Stimulated activated CD4-positive, alpha-beta T cell treated with anti-CD3 and anti-CD28 coated beads, Interleukin-15, amount 100 ng/mL, for 24 hours (primary cell): ENCODE results near the gene RTKN.
"Not testable (repeated sequence)": the region's sequence is repeated elsewhere in the genome, so short reads cannot be mapped to it uniquely, and the experiment has no call there.

ENCODE experiments used
- DNase-seq: peaks from one replicate; pipeline ENCODE4 v3.0.0-alpha.2; 2020

RTKN gene

GRCh38 chr2:74436848-74437695, 4.7 kb downstream of the RTKN start:
- no peak for DNase-seq

- no peak for DNase-seq
Measured at GRCh38 chr2:74436111-74436805, 5.5 kb downstream of the RTKN start.

- DNase-seq, result no peak
Measured at GRCh38 chr2:74430502-74430901, 11.2 kb downstream of the RTKN start.

GRCh38 chr2:74429487-74430451, 12.0 kb downstream of the RTKN start:
- DNase-seq, result no peak

GRCh38 chr2:74428675-74429074, 13.1 kb downstream of the RTKN start:
- no peak for DNase-seq

- no peak for DNase-seq
Measured at GRCh38 chr2:74427551-74427950, 14.2 kb downstream of the RTKN start.

- DNase-seq, result no peak
Measured at GRCh38 chr2:74426181-74426758, 15.5 kb downstream of the RTKN start.

- DNase-seq, result no peak
Measured at GRCh38 chr2:74425523-74425922, 16.2 kb downstream of the RTKN start.

GRCh38 chr2:74424995-74425406, 16.7 kb downstream of the RTKN start:
- no peak for DNase-seq

- DNase-seq, result no peak
Measured at GRCh38 chr2:74424139-74424992, 17.4 kb downstream of the RTKN start.

- DNase-seq, result no peak
Measured at GRCh38 chr2:74423231-74424095, 18.3 kb downstream of the RTKN start.

GRCh38 chr2:74421221-74421870, 20.4 kb downstream of the RTKN start, which contains the start of the genes C2orf81 and WDR54:
Gene C2orf81, minus strand, starts transcription at chr2:74421619. Its CDS starts 59 bp downstream, at chr2:74421560.
Gene WDR54, plus strand, starts transcription at chr2:74421730. Its CDS starts 424 bp downstream, at chr2:74422154.
- DNase-seq, result peak; percentile 97

- DNase-seq, result not testable (repeated sequence)
Measured at GRCh38 chr2:74420443-74421103, 21.2 kb downstream of the RTKN start.

GRCh38 chr2:74420006-74420405, 21.7 kb downstream of the RTKN start:
- DNase-seq, result no peak

GRCh38 chr2:74419345-74419744, 22.4 kb downstream of the RTKN start:
- DNase-seq, result no peak

GRCh38 chr2:74418312-74418711, 23.4 kb downstream of the RTKN start:
- DNase-seq, result no peak

GRCh38 chr2:74417763-74418162, 24.0 kb downstream of the RTKN start:
- DNase-seq, result no peak

- DNase-seq, result no peak
Measured at GRCh38 chr2:74417197-74417596, 24.5 kb downstream of the RTKN start.

GRCh38 chr2:74416778-74417177, 25.0 kb downstream of the RTKN start:
- no peak for DNase-seq
